GM18520 (cell line): ENCODE results near the gene TRAPPC5.

Experiments used
- ATAC-seq: cut with Tn5 transposase; IDR thresholded peaks from one replicate; pipeline ENCODE4 v1.9.1; 2021; ENCODE audit not compliant: unreplicated experiment

Gene TRAPPC5

GRCh38 chr19:7699003-7699402, 18.4 kb downstream of the TRAPPC5 start:
- no peak for ATAC-seq

- ATAC-seq: no peak
Observed at GRCh38 chr19:7699417-7700401, 19.1 kb downstream of the TRAPPC5 start.

DNA sequence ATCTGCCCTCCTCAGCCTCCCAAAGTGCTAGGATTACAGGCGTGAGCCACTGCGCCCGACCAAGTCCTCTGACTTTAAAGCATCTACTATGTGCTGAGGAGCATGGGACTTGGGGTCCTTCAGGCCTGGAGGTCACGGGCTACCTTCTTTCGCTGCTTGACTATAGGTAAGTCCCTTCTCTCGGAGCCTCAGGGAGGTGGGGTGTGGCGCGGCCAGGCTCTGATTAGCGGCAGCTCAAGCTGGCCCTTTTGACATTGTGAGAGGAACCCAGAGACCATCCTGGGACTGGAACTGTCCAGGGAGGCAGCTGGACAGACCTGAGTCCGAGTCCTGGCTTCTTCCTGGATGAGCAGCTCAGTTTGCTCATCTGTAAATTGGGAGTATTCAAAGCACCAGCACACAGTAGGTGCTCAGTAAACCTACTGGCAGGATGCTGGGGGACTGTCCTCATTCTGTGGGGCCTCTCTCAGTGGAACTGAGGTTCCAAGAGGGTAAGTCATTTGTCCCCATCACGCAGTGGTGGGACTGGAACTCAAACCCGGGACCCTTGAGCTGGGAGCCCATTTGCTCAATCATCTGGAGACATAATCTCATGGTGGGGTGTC, 20.5 kb downstream of the TRAPPC5 start:
- no peak for ATAC-seq

GRCh38 chr19:7701654-7702457, 21.2 kb downstream of the TRAPPC5 start, which contains the start of gene FCER2:
FCER2 (minus strand) TSS chr19:7702131; CDS start chr19:7699760, 2,371 bp downstream.
- ATAC-seq: peak; percentile 47

GRCh38 chr19:7703332-7703731, 22.7 kb downstream of the TRAPPC5 start:
- ATAC-seq: no peak

DNA sequence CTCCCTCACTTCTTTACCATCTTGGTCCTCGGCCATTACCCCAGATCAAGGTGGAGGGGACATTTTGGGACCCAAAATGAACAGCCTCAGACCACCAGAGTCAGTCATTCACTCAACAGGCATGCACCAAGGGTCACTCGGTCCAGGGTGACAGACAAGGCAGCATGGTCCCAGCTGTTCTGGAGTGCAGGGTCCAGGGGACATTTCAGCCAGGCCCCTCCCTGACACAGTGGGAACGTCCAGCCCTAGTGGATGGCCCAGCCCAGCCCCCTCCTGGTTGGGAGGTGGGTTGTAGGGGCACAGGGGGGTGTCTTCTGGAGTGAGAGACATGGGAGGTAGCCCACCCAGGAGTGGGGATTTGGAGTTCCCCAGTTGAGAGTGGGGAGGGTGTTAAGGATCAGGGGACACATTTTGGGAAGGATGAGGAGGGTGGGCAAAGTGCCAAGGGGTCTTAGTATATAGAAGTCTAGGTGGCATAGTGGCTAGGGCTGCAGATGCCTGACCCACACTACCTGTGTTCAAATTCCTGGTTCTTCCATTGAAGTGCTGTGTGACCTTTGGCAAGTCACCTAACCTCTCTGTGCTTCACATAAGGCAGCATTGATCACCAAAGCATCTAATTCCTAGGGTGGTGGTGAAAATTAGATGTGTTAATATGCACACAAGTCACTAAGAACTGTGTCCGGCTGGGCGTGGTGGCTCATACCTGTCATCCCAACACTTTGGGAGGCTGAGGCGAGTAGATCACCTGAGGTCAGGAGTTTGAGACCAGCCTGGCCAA, 23.8 kb downstream of the TRAPPC5 start:
- ATAC-seq: no peak

DNA sequence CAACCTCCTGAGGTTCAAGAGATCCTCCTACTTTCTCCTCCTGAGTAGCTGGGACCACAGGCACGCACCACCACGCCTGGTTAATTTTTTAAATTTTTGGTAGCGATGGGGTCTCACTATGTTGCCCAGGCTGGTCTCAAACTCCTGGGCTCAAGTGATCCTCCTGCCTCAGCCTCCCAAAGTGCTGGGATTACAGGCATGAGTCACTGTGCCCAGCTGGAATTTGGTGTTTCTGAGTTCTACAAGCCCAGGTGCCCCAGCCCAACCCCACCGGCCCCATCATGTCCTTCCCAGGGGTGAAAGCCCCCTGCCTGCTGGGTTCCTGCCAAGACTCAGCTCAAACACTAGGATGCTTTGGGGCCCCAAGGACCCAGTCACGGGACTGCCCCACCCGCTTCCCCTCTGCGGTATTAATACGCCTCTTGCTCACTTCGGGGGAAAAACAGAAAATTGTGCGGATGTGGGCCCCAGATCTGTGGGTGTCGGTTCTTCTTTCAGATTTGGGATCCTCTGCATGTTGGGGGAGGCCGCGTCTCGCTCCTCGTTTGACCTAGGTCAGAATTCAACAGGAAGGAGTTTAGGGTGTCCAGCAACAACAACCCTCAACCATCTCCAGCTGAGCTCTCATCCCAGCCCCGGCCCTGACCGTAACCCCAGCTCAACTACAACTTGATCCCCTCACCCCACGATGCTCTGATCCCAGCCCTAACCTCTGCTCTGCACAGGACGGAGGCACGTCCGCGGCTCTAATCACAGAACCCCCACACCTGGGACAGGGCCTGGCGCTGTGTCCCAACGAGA, 25.0 kb downstream of the TRAPPC5 start:
- ATAC-seq: no peak

DNA sequence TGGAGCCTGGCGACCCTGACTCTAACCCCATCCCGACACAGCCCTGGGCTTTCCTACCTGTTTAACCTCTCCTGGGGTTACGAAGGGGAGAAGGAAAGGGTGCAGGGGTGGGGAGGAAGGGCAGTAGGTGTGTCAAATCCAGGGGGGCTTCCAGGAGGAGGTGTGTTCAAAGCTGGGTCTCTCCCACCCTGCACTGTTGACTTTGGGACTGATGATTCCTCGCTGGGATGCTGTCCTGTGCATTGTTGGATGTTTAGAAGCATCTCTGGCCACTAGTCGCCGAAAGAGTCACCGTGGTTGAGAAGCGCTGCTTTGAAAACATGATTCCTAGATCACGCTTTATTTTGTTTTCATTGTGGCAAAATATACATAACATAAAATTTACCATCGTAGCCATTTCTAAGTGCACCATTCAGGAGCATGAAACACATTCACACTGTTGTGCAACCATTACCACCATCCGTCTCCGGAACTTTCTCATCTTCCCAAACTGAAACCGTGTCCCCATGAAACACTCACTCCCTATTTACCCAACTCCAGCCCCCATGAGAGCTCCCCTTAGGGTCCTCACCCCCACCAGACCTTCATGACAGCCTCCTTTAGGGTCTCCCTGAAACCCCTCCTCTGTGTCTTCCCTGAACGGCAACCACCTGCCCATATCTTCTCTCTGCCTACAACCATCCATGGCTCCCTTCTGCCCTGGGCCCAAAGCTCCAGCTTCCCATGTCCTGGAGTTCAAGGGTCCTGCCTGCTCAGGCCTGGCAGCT, 25.7 kb downstream of the TRAPPC5 start:
- no peak for ATAC-seq

DNA sequence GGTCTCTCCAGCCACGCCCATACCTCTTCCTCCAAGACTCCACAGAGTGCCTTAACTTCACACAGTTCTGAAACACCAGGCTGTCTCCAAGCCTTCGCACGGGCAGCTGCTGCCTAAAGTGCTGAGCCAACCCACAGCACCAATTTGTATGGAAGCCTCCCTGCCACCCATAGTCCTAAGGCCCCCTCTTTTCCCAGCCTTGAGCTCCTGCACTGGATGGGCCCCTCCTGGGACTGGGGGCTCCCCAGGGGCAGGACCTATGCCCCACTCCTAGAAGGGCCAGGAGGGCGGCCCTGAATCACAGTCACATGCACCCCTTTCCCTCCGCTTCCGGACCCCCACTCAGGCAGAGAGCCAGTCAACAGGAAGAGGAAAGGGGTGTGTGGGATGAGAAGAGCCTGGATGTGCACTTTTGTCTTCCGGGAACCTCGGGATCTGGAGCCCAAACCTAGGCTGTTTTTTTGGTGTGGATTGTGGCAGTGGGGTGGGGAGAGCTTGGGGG, 26.4 kb downstream of the TRAPPC5 start:
- ATAC-seq: no peak

DNA sequence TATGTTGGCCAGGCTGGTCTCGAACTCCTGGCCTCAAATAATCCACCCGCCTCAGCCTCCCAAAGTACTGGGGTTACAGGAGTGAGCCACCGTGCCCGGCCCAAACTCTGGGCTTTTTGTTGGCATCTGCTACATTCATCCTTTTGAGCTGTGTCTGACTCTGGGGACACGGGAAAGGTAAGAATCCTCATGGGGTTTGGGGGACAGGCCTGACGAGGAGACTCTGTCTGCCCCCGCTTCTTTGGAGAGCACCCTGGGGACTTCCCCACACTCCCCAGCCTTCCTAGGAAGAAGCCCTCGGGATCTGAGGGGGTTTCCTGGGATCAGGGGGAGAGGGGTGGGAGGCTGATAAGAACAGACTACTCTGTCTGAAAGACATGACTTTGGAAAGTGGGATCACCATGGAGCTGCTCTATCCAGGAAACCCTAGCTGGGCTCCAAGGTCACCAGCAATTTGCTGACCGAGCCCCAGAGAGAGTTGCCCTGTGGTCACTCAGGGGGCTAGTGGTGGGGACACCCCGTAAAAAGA, 29.4 kb downstream of the TRAPPC5 start:
- no peak for ATAC-seq

- no peak for ATAC-seq
Observed at GRCh38 chr19:7710616-7711015, 30.0 kb downstream of the TRAPPC5 start.

- ATAC-seq: no peak
Observed at GRCh38 chr19:7715671-7716070, 35.0 kb downstream of the TRAPPC5 start.

GRCh38 chr19:7716762-7717161, 36.1 kb downstream of the TRAPPC5 start:
- ATAC-seq: no peak

- no peak for ATAC-seq
Observed at GRCh38 chr19:7718668-7719067, 38.0 kb downstream of the TRAPPC5 start.

DNA sequence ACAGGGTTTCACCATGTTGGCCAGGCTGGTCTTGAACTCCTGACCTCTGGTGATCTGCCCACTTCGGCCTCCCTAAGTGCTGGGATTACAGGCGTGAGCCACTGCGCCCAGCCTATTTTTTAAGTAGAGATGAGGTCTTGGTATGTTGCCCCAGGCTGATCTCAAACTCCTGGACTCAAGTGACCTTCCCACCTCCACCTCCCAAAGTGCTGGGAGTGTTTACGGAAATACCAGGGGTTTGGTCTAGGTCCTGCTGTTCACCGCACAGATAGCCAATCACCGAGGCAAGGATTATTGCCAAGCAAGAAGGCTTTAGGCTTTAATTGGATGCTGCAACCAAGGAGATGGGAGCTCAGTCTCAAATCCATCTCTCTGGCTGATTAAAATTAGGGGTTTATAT, 39.7 kb downstream of the TRAPPC5 start:
- no peak for ATAC-seq

DNA sequence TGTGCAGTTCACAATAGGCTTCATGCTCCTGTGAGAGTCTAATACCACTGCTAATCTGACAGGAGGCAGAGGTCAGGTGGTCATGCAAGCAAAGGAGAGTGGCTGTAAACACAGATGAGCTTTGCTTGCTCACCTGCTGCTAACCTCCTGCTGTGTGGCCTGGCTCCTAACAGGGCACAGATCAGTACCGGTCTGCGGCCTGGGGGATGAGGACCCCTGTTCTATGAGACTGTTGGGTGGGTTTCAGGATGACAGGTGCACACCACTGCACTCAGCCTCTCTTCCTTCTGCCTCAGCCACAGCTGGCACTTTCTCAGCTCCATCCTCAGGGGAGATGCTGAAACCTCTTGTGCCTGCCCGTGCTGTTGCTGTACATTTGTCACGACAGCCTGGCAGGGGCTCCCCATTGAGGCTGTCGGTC, 41.6 kb downstream of the TRAPPC5 start:
- ATAC-seq: no peak

DNA sequence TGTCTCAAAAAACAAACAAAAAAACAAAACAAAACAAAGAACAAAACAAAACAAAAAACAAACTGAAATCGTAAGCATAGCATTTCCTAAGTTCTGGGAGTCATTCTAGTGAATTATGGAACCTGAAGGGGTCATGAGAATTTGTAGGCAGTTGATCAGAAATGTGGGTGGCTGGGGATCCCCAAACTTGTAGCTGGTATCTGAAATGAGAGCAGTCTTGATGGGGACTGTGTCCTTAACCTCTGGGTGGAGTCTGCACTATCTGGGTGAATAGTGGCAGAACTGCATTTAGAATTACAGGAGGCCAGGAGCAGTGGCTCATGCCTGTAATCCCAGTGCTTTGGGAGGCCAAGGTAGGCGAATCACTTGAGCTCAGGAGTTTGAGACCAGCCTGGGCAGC, 45.2 kb downstream of the TRAPPC5 start:
- ATAC-seq: no peak

DNA sequence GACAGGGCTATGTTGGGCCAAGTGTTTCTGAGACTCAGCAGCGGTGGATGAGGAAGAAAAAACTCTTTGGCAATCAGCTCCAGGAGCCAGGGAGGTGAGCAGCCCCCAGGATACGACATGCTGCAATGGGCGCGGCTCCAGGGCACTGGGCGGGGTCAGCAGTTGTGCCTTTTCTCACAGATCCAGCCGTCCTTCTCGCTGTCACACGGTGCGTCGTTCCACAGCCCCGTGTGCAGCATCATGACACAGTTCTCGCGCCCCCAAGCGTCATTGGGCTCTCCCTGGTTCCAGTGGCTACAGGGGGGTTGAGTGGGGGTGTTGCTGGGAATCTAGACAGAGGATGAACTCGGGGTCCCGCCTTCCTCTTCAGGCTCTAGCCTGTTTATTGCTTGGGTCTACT, 48.6 kb downstream of the TRAPPC5 start:
- ATAC-seq: no peak
